Activated T-cell treated with anti-CD3 and anti-CD28 coated beads for 4 hours (primary cell): ENCODE measurements around the gene DDX24.

ENCODE experiments used
- DNase-seq: peaks from one replicate; pipeline ENCODE4 v3.0.0-alpha.2; 2020

The DDX24 gene

GRCh38 chr14:94029671-94030203, 51.3 kb downstream of the DDX24 start:
- no peak for DNase-seq

GRCh38 chr14:94029265-94029664, 51.7 kb downstream of the DDX24 start:
- no peak for DNase-seq

- no peak for DNase-seq
Observed at GRCh38 chr14:94028450-94028826, 52.6 kb downstream of the DDX24 start.

GRCh38 chr14:94027566-94028449, 53.2 kb downstream of the DDX24 start:
- no peak for DNase-seq

GRCh38 chr14:94026889-94027469, 54.0 kb downstream of the DDX24 start:
- no peak for DNase-seq

- peak; percentile 94 for DNase-seq
Observed at GRCh38 chr14:94026173-94026888, 54.7 kb downstream of the DDX24 start, which contains the start of gene OTUB2. Gene OTUB2, plus strand, starts transcription at chr14:94026340. Its CDS starts 198 bp downstream, at chr14:94026538.

GRCh38 chr14:94025720-94026119, 55.3 kb downstream of the DDX24 start:
- no peak for DNase-seq

- DNase-seq, result no peak
Observed at GRCh38 chr14:94024549-94024948, 56.5 kb downstream of the DDX24 start.

GRCh38 chr14:94022532-94023411, 58.2 kb downstream of the DDX24 start:
- DNase-seq, result no peak

- DNase-seq, result no peak
Observed at GRCh38 chr14:94021416-94022157, 59.4 kb downstream of the DDX24 start.

GRCh38 chr14:94021001-94021400, 60.0 kb downstream of the DDX24 start:
- DNase-seq, result no peak

GRCh38 chr14:94020267-94020666, 60.7 kb downstream of the DDX24 start:
- DNase-seq, result no peak

GRCh38 chr14:94019329-94019728, 61.7 kb downstream of the DDX24 start:
- no peak for DNase-seq

GRCh38 chr14:94018308-94018707, 62.7 kb downstream of the DDX24 start:
- DNase-seq, result no peak

- DNase-seq, result no peak
Observed at GRCh38 chr14:94016446-94016976, 64.5 kb downstream of the DDX24 start.

- no peak for DNase-seq
Observed at GRCh38 chr14:94015223-94015622, 65.8 kb downstream of the DDX24 start.

GRCh38 chr14:94014382-94014781, 66.6 kb downstream of the DDX24 start:
- no peak for DNase-seq

- DNase-seq, result no peak
Observed at GRCh38 chr14:94011795-94012194, 69.2 kb downstream of the DDX24 start.

- no peak for DNase-seq
Observed at GRCh38 chr14:94010625-94011024, 70.4 kb downstream of the DDX24 start.

- DNase-seq, result no peak
Observed at GRCh38 chr14:94009767-94010166, 71.2 kb downstream of the DDX24 start.

- DNase-seq, result no peak
Observed at GRCh38 chr14:94008234-94008633, 72.8 kb downstream of the DDX24 start.
